ENCODE measurements around the gene PRR5.

DNA sequence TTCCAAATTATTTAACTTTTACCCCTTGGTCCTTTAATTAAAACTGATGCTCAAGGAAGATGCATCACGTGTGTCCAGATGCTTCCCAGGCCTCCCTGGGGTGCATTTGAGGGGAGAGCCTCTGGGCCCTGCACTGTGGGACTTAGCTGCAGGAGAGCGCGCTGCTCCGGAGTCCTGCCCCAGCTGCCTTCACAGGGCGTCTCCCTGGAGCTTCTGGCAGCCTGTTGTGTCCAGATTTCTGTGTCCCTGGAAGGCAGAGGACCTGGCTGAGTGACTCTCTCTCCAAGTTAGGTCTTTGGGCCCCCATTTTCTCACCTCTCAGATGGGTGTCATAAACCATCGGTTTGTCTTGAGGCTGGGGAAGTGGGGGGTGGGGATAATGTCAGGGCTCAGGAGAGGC is 53.4 kb downstream of the PRR5 start:
- TF ChIP-seq, protein P1, sequence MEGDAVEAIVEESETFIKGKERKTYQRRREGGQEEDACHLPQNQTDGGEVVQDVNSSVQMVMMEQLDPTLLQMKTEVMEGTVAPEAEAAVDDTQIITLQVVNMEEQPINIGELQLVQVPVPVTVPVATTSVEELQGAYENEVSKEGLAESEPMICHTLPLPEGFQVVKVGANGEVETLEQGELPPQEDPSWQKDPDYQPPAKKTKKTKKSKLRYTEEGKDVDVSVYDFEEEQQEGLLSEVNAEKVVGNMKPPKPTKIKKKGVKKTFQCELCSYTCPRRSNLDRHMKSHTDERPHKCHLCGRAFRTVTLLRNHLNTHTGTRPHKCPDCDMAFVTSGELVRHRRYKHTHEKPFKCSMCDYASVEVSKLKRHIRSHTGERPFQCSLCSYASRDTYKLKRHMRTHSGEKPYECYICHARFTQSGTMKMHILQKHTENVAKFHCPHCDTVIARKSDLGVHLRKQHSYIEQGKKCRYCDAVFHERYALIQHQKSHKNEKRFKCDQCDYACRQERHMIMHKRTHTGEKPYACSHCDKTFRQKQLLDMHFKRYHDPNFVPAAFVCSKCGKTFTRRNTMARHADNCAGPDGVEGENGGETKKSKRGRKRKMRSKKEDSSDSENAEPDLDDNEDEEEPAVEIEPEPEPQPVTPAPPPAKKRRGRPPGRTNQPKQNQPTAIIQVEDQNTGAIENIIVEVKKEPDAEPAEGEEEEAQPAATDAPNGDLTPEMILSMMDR (IDR thresholded peaks at IDR 0.05; ENCODE audit: low read depth, low read length) = no peak
- TF ChIP-seq EZH2phosphoT487 (IDR thresholded peaks at IDR 0.05; ENCODE audit: low read depth) = no peak

Data from OCI-LY3 (cell line).